Small intestine (tissue), 7 donors: ENCODE results near the gene NT5C2. TPM values are rescaled to one million over a fixed set of nuclear protein-coding genes. Genes with fewer than 3 reads are reported as not detected.
"Not testable (repeated sequence)": the region's sequence is repeated elsewhere in the genome, so short reads cannot be mapped to it uniquely, and the experiment has no call there.

ENCODE experiments used
- DNase-seq, 2 donors: peaks; one replicate each; pipeline versions ENCODE4 v3.0.0 to v3.0.0-alpha.2; 2013
- FAIRE-seq: peaks from 2 replicates; lab custom pipeline; 2012; peaks lifted over from hg19 to GRCh38; lab: Jason Lieb, UNC
- H3K27ac ChIP-seq, 3 donors: one replicate each; pipeline ENCODE4 v1.5.1; 2013; ENCODE audit warnings: low read length in 2 of 3, mild to moderate bottlenecking in 2 of 3, control low read depth in 1 of 3, inconsistent platforms in 1 of 3, low read depth in 1 of 3, moderate library complexity in 1 of 3
- H3K27me3 ChIP-seq, 3 donors: one replicate each; pipeline ENCODE4 v1.6.1; 2013; ENCODE audit warnings: low read length in 3 of 3, inconsistent platforms in 1 of 3; ENCODE audit not compliant: control insufficient read depth in 3 of 3, insufficient read depth in 3 of 3
- H3K36me3 ChIP-seq, 3 donors: one replicate each; pipeline ENCODE4 v1.6.1; 2013; ENCODE audit warnings: low read length in 3 of 3, inconsistent platforms in 1 of 3, low read depth in 1 of 3, mild to moderate bottlenecking in 1 of 3, moderate library complexity in 1 of 3; ENCODE audit not compliant: control insufficient read depth in 3 of 3, insufficient read depth in 2 of 3
- H3K4me1 ChIP-seq, 3 donors: one replicate each; pipeline ENCODE4 v1.6.1; 2013; ENCODE audit warnings: low read length in 2 of 3, inconsistent platforms in 1 of 3, low read depth in 1 of 3, mild to moderate bottlenecking in 1 of 3, moderate library complexity in 1 of 3; ENCODE audit not compliant: control insufficient read depth in 3 of 3, insufficient read depth in 2 of 3
- H3K4me3 ChIP-seq, 3 donors: one replicate each; pipeline ENCODE4 v1.5.1; 2013; ENCODE audit warnings: low read length in 3 of 3, control low read depth in 1 of 3, inconsistent platforms in 1 of 3, low read depth in 1 of 3, mild to moderate bottlenecking in 1 of 3, moderate library complexity in 1 of 3
- H3K9me3 ChIP-seq, 2 donors: one replicate each; pipeline ENCODE4 v1.6.1; 2013; ENCODE audit warnings: low read depth in 1 of 2, low read length in 1 of 2; ENCODE audit not compliant: control insufficient read depth in 2 of 2, insufficient read depth in 1 of 2
- WGBS, 3 donors: extraction: QIAGEN DNeasy Blood & Tissue Kit; methylation state at CpG; one replicate each; pipeline ENCODE4 v1.1.7; 2013; 5-methylcytosine and 5-hydroxymethylcytosine counted together
- polyA plus RNA-seq, 4 donors: library from polyadenylated mRNA; stranded (reverse) in 3 of 4; unstranded in 1 of 4; fragments of 200-250 nt in 3 of 4; fragments of 120-200 nt in 1 of 4; gene quantifications; one replicate each; pipeline versions ENCODE4 v1.2.1 to v1.2.3, GENCODE V29; 2013
- donor health status: healthy with polysubstance abuse.
- donor health status: control.
- donor health status: control.
- donor health status: Bipolar disorder and iron deficiency.
- donor health status: healthy.

NT5C2 gene
- polyA plus RNA-seq, 4 donors = 15.7 to 61.3 (median 20.4) TPM

DNA sequence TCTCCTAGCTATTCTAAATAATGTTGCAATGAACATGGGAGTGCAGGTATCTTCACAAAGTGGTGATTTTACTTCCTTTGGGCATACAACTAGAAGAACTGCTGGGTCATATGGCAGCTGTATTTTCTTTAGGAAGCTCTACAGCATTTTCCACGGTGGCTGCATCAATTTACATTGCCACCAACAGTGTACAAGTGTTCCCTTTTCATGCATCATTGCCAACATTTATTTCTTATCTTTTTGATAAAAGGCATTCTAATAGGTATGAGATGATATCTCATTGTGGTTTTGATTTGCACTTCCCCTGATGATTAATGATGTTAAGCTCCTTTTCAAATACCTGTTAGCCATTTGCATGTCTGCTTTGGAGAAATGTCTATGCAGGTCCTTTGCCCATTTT, 52.6 kb downstream of the NT5C2 start:
- Histone ChIP-seq H3K4me1 (peaks cover 0 to 2% (median 0%) of the 10 kb centered on the region in 3 donors), H3K9me3 (no peaks in the 10 kb centered on the region), H3K27ac (no peak overlapping the region), H3K27me3 (no peaks in the 10 kb centered on the region), H3K36me3 (peaks cover 2 to 26% (median 3%) of the 10 kb centered on the region in 3 donors), H3K4me3 (no peak overlapping the region)
- DNase-seq (no peak), FAIRE-seq (no peak)
- 46 to 71% (median 59%) methylated on average over 1 of the region's 1 CpG for WGBS, 3 donors

DNA sequence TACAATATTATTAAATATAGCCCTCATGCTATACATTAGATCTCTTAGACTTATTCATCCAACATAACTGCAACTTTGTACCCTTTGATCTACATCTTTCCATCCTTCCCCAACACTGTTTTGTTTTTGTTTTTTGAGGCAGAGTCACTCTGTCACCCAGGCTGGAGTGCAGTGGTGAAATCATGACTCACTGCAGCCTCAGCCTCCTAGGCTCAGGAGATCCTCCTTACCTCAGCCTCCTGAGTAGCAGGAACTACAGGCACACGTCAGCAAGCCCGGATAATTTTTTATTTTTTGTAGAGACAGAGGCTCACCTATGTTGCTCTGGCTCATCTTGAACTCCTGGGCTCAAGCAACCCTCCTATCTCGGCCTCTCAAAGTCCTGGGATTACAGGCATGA, 53.3 kb downstream of the NT5C2 start:
- FAIRE-seq (no peak), DNase-seq (no peak)
- Histone ChIP-seq H3K9me3 (peaks cover 0 to 3% of the 10 kb centered on the region in 2 donors), H3K27ac (no peak overlapping the region), H3K4me1 (no peaks in the 10 kb centered on the region), H3K27me3 (no peaks in the 10 kb centered on the region), H3K36me3 (peaks cover 3 to 29% (median 5%) of the 10 kb centered on the region in 3 donors), H3K4me3 (no peak overlapping the region)
- WGBS, 3 donors = 94 to 95% (median 95%) methylated on average over 3 of the region's 3 CpGs

GRCh38 chr10:103135168-103135567, 57.9 kb downstream of the NT5C2 start:
- not testable (repeated sequence) for H3K4me3 ChIP-seq, H3K27me3 ChIP-seq, H3K4me1 ChIP-seq, DNase-seq, FAIRE-seq, H3K27ac ChIP-seq, H3K9me3 ChIP-seq
- WGBS, 3 donors = 78 to 97% (median 93%) methylated on average over 3 of the region's 3 CpGs
- H3K36me3 ChIP-seq = peaks cover 5 to 38% (median 7%) of the 10 kb centered on the region in 3 donors

GRCh38 chr10:103130910-103131309, 62.2 kb downstream of the NT5C2 start:
- DNase-seq = no peak
- FAIRE-seq = no peak
- Histone ChIP-seq H3K36me3 (peaks cover 3 to 28% (median 4%) of the 10 kb centered on the region in 3 donors), H3K4me1 (no peaks in the 10 kb centered on the region), H3K9me3 (peaks cover 0 to 6% of the 10 kb centered on the region in 2 donors), H3K4me3 (no peak overlapping the region), H3K27me3 (no peaks in the 10 kb centered on the region), H3K27ac (no peak overlapping the region)
- 74 to 88% (median 84%) methylated on average over 1 of the region's 1 CpG for WGBS, 3 donors

DNA sequence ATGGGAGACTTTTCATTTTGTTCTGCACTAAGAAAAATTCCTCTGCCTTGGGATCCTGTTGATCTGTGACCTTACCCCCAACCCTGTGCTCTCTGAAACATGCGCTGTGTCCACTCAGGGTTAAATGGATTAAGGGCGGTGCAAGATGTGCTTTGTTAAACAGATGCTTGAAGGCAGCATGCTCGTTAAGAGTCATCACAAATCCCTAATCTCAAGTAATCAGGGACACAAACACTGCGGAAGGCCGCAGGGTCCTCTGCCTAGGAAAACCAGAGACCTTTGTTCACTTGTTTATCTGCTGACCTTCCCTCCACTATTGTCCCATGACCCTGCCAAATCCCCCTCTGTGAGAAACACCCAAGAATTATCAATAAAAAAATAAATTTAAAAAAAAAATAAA, 62.9 kb downstream of the NT5C2 start:
- not testable (repeated sequence) for DNase-seq, H3K4me1 ChIP-seq, H3K4me3 ChIP-seq, H3K27me3 ChIP-seq, FAIRE-seq, H3K9me3 ChIP-seq, H3K27ac ChIP-seq
- WGBS, 3 donors = 85 to 94% (median 93%) methylated on average over 3 to 4 of the region's 5 CpGs
- H3K36me3 ChIP-seq = peaks cover 2 to 22% (median 4%) of the 10 kb centered on the region in 3 donors

- no peaks in the 10 kb centered on the region for H3K9me3 ChIP-seq
- no peaks in the 10 kb centered on the region for H3K27me3 ChIP-seq
- H3K4me1 ChIP-seq = no peaks in the 10 kb centered on the region
- no peak overlapping the region for H3K27ac ChIP-seq
- peaks cover 0 to 12% (median 0%) of the 10 kb centered on the region in 3 donors for H3K36me3 ChIP-seq
- WGBS, 3 donors = 90 to 98% (median 91%) methylated on average over 1 of the region's 1 CpG
- DNase-seq (no peak), FAIRE-seq (no peak)
- no peak overlapping the region for H3K4me3 ChIP-seq
These were observed 65.8 kb downstream of the NT5C2 start for GRCh38 chr10:103127241-103127640.

- Histone ChIP-seq H3K4me1 (peaks cover 0 to 5% (median 2%) of the 10 kb centered on the region in 3 donors), H3K9me3 (no peaks in the 10 kb centered on the region), H3K36me3 (peaks cover 0 to 5% (median 0%) of the 10 kb centered on the region in 3 donors), H3K4me3 (no peak overlapping the region), H3K27me3 (no peaks in the 10 kb centered on the region), H3K27ac (no peak overlapping the region)
- DNase-seq = no peak
- no peak for FAIRE-seq
- 77 to 82% (median 79%) methylated on average over 9 of the region's 9 CpGs for WGBS, 3 donors
These were observed 67.5 kb downstream of the NT5C2 start for GRCh38 chr10:103125323-103126267.

- DNase-seq = no peak
- H3K36me3 ChIP-seq = peaks cover 0 to 5% (median 0%) of the 10 kb centered on the region in 3 donors
- WGBS, 3 donors = 95 to 96% (median 95%) methylated on average over 4 of the region's 4 CpGs
- no peak overlapping the region for H3K4me3 ChIP-seq
- peak; percentile 30 for FAIRE-seq
- H3K27ac ChIP-seq = no peak overlapping the region
- no peaks in the 10 kb centered on the region for H3K9me3 ChIP-seq
- no peaks in the 10 kb centered on the region for H3K27me3 ChIP-seq
- peaks cover 0 to 5% (median 2%) of the 10 kb centered on the region in 3 donors for H3K4me1 ChIP-seq
These were observed 68.5 kb downstream of the NT5C2 start for GRCh38 chr10:103124420-103125096.
